SK-N-SH (cell line): ENCODE results near the gene OR7D2.

Experiments used
- GABPA ChIP-seq: IDR thresholded peaks from 2 replicates; pipeline ENCODE4 v1.4.0; 2012; ENCODE audit warnings: low read depth, mild to moderate bottlenecking
- IRF3 ChIP-seq: fragments of 150-350 bp; IDR thresholded peaks from 2 replicates; pipeline ENCODE4 v1.6.1; 2016; ENCODE audit warnings: mild to moderate bottlenecking, low read depth, low read length
- YY1 ChIP-seq: IDR thresholded peaks from 2 replicates; pipeline ENCODE4 v1.4.0; 2012; ENCODE audit warnings: low read depth, mild to moderate bottlenecking
- TF ChIP-seq, protein P1 (sequence below): fragments of 200-600 bp; sonication (generic); IDR thresholded peaks from 2 replicates; pipeline ENCODE4 v1.6.1; 2017; ENCODE audit warnings: antibody characterized with exemption, mild to moderate bottlenecking, moderate library complexity

- TF ChIP-seq IRF3 (no peak), GABPA (no peak), YY1 (no peak)
- TF ChIP-seq, protein P1, sequence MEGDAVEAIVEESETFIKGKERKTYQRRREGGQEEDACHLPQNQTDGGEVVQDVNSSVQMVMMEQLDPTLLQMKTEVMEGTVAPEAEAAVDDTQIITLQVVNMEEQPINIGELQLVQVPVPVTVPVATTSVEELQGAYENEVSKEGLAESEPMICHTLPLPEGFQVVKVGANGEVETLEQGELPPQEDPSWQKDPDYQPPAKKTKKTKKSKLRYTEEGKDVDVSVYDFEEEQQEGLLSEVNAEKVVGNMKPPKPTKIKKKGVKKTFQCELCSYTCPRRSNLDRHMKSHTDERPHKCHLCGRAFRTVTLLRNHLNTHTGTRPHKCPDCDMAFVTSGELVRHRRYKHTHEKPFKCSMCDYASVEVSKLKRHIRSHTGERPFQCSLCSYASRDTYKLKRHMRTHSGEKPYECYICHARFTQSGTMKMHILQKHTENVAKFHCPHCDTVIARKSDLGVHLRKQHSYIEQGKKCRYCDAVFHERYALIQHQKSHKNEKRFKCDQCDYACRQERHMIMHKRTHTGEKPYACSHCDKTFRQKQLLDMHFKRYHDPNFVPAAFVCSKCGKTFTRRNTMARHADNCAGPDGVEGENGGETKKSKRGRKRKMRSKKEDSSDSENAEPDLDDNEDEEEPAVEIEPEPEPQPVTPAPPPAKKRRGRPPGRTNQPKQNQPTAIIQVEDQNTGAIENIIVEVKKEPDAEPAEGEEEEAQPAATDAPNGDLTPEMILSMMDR = no peak
These were observed 47.8 kb upstream of the OR7D2 start for GRCh38 chr19:9130965-9131364.
